Measurements from ENCODE around the gene CCDC92.

DNA sequence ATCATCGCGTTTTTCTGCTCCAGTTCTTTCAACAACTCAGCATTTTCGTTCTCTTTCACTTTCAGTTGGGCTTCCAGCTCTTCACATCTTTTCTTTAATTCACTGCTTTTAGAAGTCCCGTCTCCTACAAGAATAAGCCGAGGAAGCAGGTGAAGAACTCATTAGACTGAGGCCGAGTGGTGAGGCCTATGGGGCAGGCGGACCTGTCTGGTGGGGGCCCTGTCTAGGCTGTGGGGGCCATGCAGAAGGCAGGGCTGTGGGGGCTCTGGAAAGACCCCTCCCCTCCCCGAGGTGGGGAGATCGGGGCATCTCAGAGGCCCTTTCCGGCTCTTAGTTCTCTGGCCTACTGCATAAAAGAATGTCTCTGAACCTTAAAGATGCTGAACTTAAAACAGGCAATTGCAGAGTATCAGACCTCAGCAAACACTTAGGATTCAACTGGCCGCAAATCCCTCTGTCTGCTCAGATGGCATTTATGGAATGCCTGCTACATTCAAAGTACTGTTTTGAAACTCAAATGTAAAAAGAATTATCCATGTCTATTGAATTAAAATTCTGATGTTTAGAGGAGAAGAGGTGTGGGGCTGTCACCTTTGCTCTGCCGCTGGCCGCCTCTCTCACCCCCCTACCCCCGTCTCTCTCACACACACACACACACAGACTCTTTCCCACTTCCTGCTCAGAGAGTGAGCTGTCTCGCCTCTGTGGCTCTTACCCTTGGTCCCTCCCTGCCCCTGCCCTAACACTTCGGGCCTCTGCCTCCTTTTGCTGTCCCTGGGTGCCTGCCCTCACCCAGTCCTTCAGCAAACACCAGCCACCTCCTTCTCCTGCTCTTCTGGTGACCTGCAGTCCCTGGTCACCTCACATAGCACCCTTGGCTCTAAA, 34.7 kb downstream of the CCDC92 start:
- TF ChIP-seq GATA3 (IDR thresholded peaks at IDR 0.05; ENCODE audit: low read depth, low read length) (no peak), GATA2 (IDR thresholded peaks at IDR 0.05; ENCODE audit: low read depth, low read length) (no peak)

Measured in SH-SY5Y (cell line).